Central memory CD8-positive, alpha-beta T cell (primary cell): Measurements from ENCODE around the gene FMN1.

Experiments
- ATAC-seq: fragments of 150-1000 bp; cut with Tn5 transposase; replicated peaks from 2 replicates; pipeline ENCODE4 v1.10.0; 2022; ENCODE audit warnings: mild to moderate bottlenecking, moderate FRiP score, moderate number of reproducible peaks; ENCODE audit not compliant: poor library complexity, severe bottlenecking; ENCODE audit errors: extremely low read depth
- DNase-seq, 2 donors: peaks; one replicate each; pipeline ENCODE4 v3.0.0; 2021; ENCODE audit warnings: low spot score in 2 of 2
- H3K27ac Mint-ChIP-seq: one replicate; pipeline ENCODE4 v1.8.0; 2022; ENCODE audit warnings: low read depth, mild to moderate bottlenecking, moderate library complexity, mixed read lengths
- H3K27me3 Mint-ChIP-seq: one replicate; pipeline ENCODE4 v1.8.0; 2022; ENCODE audit warnings: mixed read lengths
- H3K36me3 Mint-ChIP-seq: one replicate; pipeline ENCODE4 v1.8.0; 2022; ENCODE audit warnings: mild to moderate bottlenecking, moderate library complexity, mixed read lengths; ENCODE audit not compliant: insufficient read depth
- H3K4me1 Mint-ChIP-seq: one replicate; pipeline ENCODE4 v1.8.0; 2022; ENCODE audit warnings: mixed read lengths
- H3K4me3 Mint-ChIP-seq: one replicate; pipeline ENCODE4 v1.8.0; 2022; ENCODE audit warnings: mild to moderate bottlenecking, moderate library complexity, mixed read lengths
- H3K9me3 Mint-ChIP-seq: one replicate; pipeline ENCODE4 v1.8.0; 2022; ENCODE audit warnings: mixed read lengths

Gene FMN1

DNA sequence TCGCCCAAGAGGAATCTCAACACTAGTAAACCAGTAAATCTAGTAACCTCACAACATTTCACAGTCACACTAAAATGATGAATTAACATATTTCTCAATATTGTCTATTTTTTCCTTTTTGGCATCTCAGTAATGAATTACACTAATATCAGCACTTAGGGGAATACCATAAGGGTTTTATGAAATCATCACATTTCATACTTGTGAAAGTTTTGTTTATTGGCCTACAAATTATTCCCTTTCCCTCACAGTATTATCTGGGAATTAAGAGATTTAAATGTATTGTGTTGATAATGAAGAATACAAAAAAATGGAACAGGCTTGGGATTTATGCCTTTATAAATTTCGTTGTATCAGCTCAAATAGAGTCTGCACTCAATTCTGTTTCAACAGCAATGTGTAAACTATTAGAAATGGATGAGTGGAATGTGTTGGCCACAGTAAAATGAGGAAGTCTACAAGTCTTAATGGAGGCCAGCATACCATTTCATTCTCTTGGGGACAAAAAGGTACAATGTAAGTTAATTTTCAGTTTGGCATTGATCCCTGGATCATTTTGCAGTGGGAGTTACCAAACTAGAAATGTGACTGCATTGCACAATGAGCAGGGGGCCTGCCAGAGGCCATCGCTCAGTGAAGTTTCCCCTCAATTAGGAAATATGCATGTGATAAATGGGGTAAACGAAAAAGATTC is 195.4 kb downstream of the FMN1 start:
- H3K36me3 Mint-ChIP-seq: no peaks in the 10 kb centered on the region
- DNase-seq (no peak), ATAC-seq (no peak)
- H3K4me3 Mint-ChIP-seq: no peak overlapping the region
- H3K27me3 Mint-ChIP-seq: no peaks in the 10 kb centered on the region
- H3K27ac Mint-ChIP-seq: no peak overlapping the region
- H3K4me1 Mint-ChIP-seq: no peaks in the 10 kb centered on the region
- H3K9me3 Mint-ChIP-seq: no peaks in the 10 kb centered on the region

GRCh38 chr15:32998182-32998581 is 196.3 kb downstream of the FMN1 start:
- H3K27ac Mint-ChIP-seq: no peak overlapping the region
- ATAC-seq (no peak), DNase-seq (no peak)
- H3K9me3 Mint-ChIP-seq: no peaks in the 10 kb centered on the region
- no peaks in the 10 kb centered on the region for H3K4me1 Mint-ChIP-seq
- no peak overlapping the region for H3K4me3 Mint-ChIP-seq
- H3K36me3 Mint-ChIP-seq: no peaks in the 10 kb centered on the region
- no peaks in the 10 kb centered on the region for H3K27me3 Mint-ChIP-seq

DNA sequence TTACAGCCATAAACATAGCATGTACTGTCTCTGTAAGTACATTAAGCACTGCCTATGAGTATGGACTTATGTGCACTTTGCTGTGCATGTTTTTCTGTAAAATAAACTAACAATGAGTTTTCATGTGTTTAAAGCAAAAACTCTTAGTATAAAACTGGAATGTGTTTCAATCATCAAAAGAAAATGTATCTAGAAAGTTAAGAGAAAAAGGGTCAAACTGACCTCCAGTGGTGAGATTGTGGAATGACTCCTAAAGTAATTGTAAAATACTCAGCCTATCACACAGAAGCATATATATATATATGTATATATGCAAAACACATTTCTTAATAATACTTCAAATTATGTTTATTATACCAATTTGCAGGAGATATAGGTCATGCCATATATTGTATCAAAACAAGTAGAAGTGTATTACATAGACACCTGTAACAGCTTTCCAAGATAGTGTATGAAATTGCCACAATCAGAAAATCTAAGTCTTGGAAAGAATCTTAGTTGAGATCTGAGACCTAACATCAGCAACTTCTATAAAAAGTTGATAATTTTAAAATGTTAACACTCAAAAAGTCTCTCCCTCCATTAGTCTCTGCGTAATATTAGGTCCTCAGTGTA is 199.6 kb downstream of the FMN1 start:
- DNase-seq (no peak), ATAC-seq (no peak)
- no peak overlapping the region for H3K4me3 Mint-ChIP-seq
- no peaks in the 10 kb centered on the region for H3K9me3 Mint-ChIP-seq
- H3K36me3 Mint-ChIP-seq: no peaks in the 10 kb centered on the region
- H3K27me3 Mint-ChIP-seq: no peaks in the 10 kb centered on the region
- H3K4me1 Mint-ChIP-seq: no peaks in the 10 kb centered on the region
- no peak overlapping the region for H3K27ac Mint-ChIP-seq

DNA sequence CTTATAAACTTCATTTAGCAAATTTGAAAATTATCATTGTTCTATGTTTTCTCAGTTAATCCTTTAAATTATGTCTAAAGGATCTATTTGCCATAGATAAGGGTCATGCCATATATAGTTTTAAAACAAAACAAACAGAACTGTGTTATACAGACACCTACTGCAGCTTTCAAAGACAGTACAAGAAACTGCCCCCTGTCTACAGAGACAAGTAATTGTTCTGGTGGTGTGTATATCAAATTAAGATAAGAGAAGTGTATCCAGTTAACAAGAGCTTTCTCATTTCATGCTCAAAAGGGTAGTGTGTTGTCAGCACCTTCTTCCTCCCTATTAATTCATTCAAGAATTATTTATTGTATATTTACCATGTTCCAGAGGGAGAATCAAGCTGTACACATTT is 201.2 kb downstream of the FMN1 start:
- ATAC-seq (no peak), DNase-seq (no peak)
- Mint-ChIP-seq H3K4me1 (no peaks in the 10 kb centered on the region), H3K9me3 (no peaks in the 10 kb centered on the region), H3K36me3 (no peaks in the 10 kb centered on the region), H3K27ac (no peak overlapping the region), H3K4me3 (no peak overlapping the region), H3K27me3 (no peaks in the 10 kb centered on the region)

GRCh38 chr15:32991619-32992111 is 202.8 kb downstream of the FMN1 start:
- no peaks in the 10 kb centered on the region for H3K36me3 Mint-ChIP-seq
- no peak for DNase-seq
- H3K27ac Mint-ChIP-seq: no peak overlapping the region
- no peaks in the 10 kb centered on the region for H3K4me1 Mint-ChIP-seq
- H3K4me3 Mint-ChIP-seq: no peak overlapping the region
- no peak for ATAC-seq
- no peaks in the 10 kb centered on the region for H3K9me3 Mint-ChIP-seq
- no peaks in the 10 kb centered on the region for H3K27me3 Mint-ChIP-seq

DNA sequence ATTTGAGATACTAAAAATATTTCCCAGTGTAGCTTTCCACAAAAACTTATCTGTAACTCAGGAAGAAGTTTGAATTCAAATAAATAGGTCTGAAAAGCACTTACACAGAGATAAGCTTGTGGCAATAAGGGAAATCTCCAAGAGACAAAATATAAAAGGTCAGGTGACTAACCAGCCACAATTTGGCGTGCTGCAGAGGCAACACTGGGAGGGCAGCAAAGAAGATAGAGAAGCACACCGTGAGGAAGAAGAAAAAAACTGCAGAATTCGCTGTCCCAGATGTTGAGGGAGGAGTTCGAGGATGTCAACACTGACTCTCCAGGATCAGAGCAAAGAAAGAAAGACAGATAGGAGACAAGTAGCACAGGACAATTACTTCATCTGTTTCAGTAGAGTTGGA is 204.4 kb downstream of the FMN1 start:
- H3K27ac Mint-ChIP-seq: no peak overlapping the region
- ATAC-seq (no peak), DNase-seq (no peak)

DNA sequence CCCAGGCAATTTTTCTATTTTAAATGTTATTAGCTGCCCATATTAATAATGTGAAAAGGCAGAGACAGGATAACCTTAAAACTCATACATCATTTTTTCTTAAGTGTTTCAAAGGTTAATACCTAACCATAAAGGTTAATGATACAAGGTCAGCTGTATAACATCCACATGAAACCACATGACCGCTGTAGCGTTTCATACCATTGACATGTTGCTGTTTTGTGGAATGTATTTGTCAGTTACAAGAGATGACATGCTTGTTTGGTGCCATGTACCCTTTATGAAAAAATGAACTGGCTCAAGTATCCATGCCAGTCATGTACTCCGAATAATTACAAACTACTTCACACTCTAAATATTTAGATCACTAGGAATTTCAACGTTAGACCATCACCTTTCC is 207.4 kb downstream of the FMN1 start:
- Mint-ChIP-seq H3K4me1 (peaks cover 7% of the 10 kb centered on the region), H3K27ac (no peak overlapping the region), H3K36me3 (peaks cover 2% of the 10 kb centered on the region), H3K9me3 (no peaks in the 10 kb centered on the region), H3K27me3 (no peaks in the 10 kb centered on the region), H3K4me3 (no peak overlapping the region)
- ATAC-seq (no peak), DNase-seq (no peak)

More for the DNA sequence above, 204.4 kb downstream of the FMN1 start:
- no peaks in the 10 kb centered on the region for H3K27me3 Mint-ChIP-seq
- peaks cover 4% of the 10 kb centered on the region for H3K4me1 Mint-ChIP-seq
- H3K9me3 Mint-ChIP-seq: no peaks in the 10 kb centered on the region
- no peak overlapping the region for H3K4me3 Mint-ChIP-seq
- peaks cover 2% of the 10 kb centered on the region for H3K36me3 Mint-ChIP-seq

GRCh38 chr15:32986147-32986546 is 208.4 kb downstream of the FMN1 start:
- ATAC-seq (no peak), DNase-seq (no peak)
- H3K9me3 Mint-ChIP-seq: no peaks in the 10 kb centered on the region
- H3K4me1 Mint-ChIP-seq: peaks cover 11% of the 10 kb centered on the region
- H3K27me3 Mint-ChIP-seq: no peaks in the 10 kb centered on the region
- H3K4me3 Mint-ChIP-seq: no peak overlapping the region
- H3K36me3 Mint-ChIP-seq: peaks cover 2% of the 10 kb centered on the region
- no peak overlapping the region for H3K27ac Mint-ChIP-seq

DNA sequence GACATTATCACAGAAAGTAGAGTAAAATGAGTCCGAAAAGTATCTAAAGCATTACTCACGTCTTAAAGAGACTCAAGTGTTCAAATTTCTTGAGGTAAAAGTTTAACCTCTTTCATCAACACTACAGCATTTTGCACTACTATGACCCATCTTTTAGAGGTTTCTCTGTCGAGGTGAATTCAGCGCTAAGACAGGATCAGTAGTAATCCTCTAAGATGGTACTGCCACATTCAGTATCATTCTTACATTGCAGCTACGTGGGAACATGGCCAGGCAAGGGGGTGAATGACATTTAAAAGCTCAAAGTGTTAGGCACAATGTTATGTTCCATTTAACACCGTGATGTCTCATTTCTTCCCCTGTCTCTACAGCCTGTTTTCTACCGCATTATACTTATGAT is 210.8 kb downstream of the FMN1 start:
- no peaks in the 10 kb centered on the region for H3K27me3 Mint-ChIP-seq
- DNase-seq (no peak), ATAC-seq (no peak)
- H3K36me3 Mint-ChIP-seq: peaks cover 2% of the 10 kb centered on the region
- no peak overlapping the region for H3K27ac Mint-ChIP-seq
- peaks cover 11% of the 10 kb centered on the region for H3K4me1 Mint-ChIP-seq
- no peak overlapping the region for H3K4me3 Mint-ChIP-seq
- H3K9me3 Mint-ChIP-seq: no peaks in the 10 kb centered on the region

DNA sequence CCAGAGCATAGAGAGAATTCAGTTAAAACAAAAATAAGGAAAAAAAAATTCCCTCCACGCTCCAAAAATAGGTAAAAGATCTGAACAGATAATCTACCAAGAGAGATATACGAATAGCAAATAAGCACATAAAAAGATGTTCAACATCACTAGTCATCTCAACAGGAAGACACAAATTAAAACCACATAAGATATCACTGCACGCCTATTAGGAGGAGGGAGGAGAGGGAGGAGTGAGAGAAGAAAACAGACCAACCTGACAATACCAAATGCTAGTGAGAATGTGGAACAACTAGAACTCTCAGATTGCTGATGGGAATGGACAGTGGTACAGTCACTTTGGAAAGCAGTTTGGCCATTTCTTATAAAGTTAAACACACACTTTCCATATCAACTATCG is 212.5 kb downstream of the FMN1 start:
- ATAC-seq: no peak
- H3K36me3 Mint-ChIP-seq: peaks cover 2% of the 10 kb centered on the region
- no peaks in the 10 kb centered on the region for H3K9me3 Mint-ChIP-seq
- DNase-seq: no peak
- H3K4me1 Mint-ChIP-seq: peaks cover 11% of the 10 kb centered on the region
- no peak overlapping the region for H3K27ac Mint-ChIP-seq
- no peaks in the 10 kb centered on the region for H3K27me3 Mint-ChIP-seq
- H3K4me3 Mint-ChIP-seq: no peak overlapping the region

GRCh38 chr15:32981536-32981935 is 213.0 kb downstream of the FMN1 start:
- no peak for ATAC-seq
- DNase-seq: no peak
- no peak overlapping the region for H3K27ac Mint-ChIP-seq
- H3K36me3 Mint-ChIP-seq: peaks cover 2% of the 10 kb centered on the region
- no peaks in the 10 kb centered on the region for H3K9me3 Mint-ChIP-seq
- H3K4me1 Mint-ChIP-seq: peaks cover 11% of the 10 kb centered on the region
- no peaks in the 10 kb centered on the region for H3K27me3 Mint-ChIP-seq
- no peak overlapping the region for H3K4me3 Mint-ChIP-seq

DNA sequence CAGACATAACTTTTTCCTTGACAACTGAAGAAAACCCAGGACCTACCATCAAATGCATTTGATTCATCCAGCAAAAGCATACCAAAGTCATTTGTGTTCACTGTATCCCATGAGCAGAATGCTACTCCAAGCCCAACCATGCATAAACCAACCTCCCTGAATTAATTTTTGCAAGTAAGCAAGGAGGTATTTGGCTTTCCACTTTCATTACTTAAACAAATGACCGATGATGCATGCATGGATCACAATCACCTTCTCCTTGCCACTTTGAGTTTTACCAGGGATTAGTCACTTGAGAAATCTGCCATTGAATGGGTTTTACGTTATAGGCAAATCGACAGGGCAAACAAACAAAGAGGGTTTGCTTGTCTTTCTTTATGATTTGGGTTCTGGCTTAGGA is 214.8 kb downstream of the FMN1 start:
- Mint-ChIP-seq H3K27ac (no peak overlapping the region), H3K36me3 (peaks cover 2% of the 10 kb centered on the region), H3K9me3 (no peaks in the 10 kb centered on the region), H3K27me3 (no peaks in the 10 kb centered on the region), H3K4me3 (no peak overlapping the region), H3K4me1 (peaks cover 5% of the 10 kb centered on the region)
- DNase-seq: no peak
- ATAC-seq: no peak

DNA sequence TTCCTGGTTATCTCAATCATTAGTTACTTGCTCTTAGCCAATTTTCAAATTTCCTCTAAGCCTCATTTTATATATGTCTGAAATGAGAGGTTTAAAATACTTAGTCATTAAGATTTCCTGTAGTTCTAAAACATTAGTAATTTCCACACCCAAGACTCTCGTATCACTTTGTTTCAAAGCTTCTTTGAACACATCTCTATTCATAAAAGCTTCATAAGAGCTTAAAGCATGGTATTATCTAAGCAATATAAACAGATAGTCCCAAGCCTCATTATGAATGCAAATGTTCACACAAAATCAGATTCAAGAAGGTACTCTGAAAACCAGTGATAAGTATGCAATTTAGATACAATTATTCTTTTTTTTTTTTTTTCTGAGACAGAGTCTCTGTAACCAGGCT is 217.0 kb downstream of the FMN1 start:
- Mint-ChIP-seq H3K4me1 (peaks cover 5% of the 10 kb centered on the region), H3K27ac (no peak overlapping the region), H3K4me3 (no peak overlapping the region), H3K27me3 (no peaks in the 10 kb centered on the region), H3K9me3 (no peaks in the 10 kb centered on the region), H3K36me3 (peaks cover 2% of the 10 kb centered on the region)
- ATAC-seq (no peak), DNase-seq (no peak)
